ENCODE results near the gene LCA5L. TPM values are rescaled to one million over a fixed set of nuclear protein-coding genes. Genes with fewer than 3 reads are reported as not detected.

Gene LCA5L
- total and polyA plus RNA-seq, 2 of the 13 experiments (the other 11 are each of a cell fraction or from before 2014, with no cell fraction given), result 0.13 to 0.55 TPM

- TF ChIP-seq CTCF (CRISPR knock-in tag; IDR thresholded peaks at IDR 0.05), result no peak
- no peak for TF ChIP-seq ZNF180 (CRISPR knock-in tag; IDR thresholded peaks at IDR 0.05; ENCODE audit: borderline replicate concordance, low read depth)
- no peak for TF ChIP-seq SNAPC2 (CRISPR knock-in tag; IDR thresholded peaks at IDR 0.05)
- peak; percentile 84 for TF ChIP-seq ZBTB25 (CRISPR knock-in tag; IDR thresholded peaks at IDR 0.05)
- no peak for TF ChIP-seq KLF13 (CRISPR knock-in tag; IDR thresholded peaks at IDR 0.05)
- TF ChIP-seq ZNF205 (CRISPR knock-in tag; IDR thresholded peaks at IDR 0.05), result peak; percentile 74
- TF ChIP-seq ZZZ3 (CRISPR knock-in tag; IDR thresholded peaks at IDR 0.05; ENCODE audit: borderline replicate concordance), result peak; percentile 79; the same call in 1 of the 2 replicates
- peak; percentile 68; the same call in 1 of the 2 replicates for TF ChIP-seq ZBTB20 (CRISPR knock-in tag; IDR thresholded peaks at IDR 0.05; ENCODE audit: borderline replicate concordance, low read depth)
- TF ChIP-seq HNF4G (IDR thresholded peaks at IDR 0.05; ENCODE audit: borderline replicate concordance, low read depth, low read length), result peak; percentile 99
- peak; percentile 100 for TF ChIP-seq HNF4G (CRISPR knock-in tag; IDR thresholded peaks at IDR 0.05; ENCODE audit: borderline replicate concordance, low read depth)
- TF ChIP-seq ZNF746 (CRISPR knock-in tag; IDR thresholded peaks at IDR 0.05), result no peak
- 0 out of 2 replicates have a peak, but pooled peaks have one; percentile 49 for TF ChIP-seq ZNF543 (CRISPR knock-in tag; IDR thresholded peaks at IDR 0.05)
- TF ChIP-seq TEAD3 (CRISPR knock-in tag; optimal IDR thresholded peaks at IDR 0.05; ENCODE audit: borderline replicate concordance), result peak; percentile 97
- no peak for TF ChIP-seq RORA (CRISPR knock-in tag; IDR thresholded peaks at IDR 0.05)
- TF ChIP-seq MED8 (CRISPR knock-in tag; IDR thresholded peaks at IDR 0.05; ENCODE audit: insufficient replicate concordance), result peak; percentile 79
- TF ChIP-seq MLLT10 (CRISPR knock-in tag; IDR thresholded peaks at IDR 0.05), result no peak
- peak; percentile 94 for TF ChIP-seq CCDC6 (CRISPR knock-in tag; IDR thresholded peaks at IDR 0.05)
- TF ChIP-seq GRHL1 (CRISPR knock-in tag; conservative IDR thresholded peaks at IDR 0.05), result no peak
- no peak for TF ChIP-seq ATAD3A (CRISPR knock-in tag; IDR thresholded peaks at IDR 0.05)
- TF ChIP-seq ZNF367 (CRISPR knock-in tag; IDR thresholded peaks at IDR 0.05; ENCODE audit: borderline replicate concordance), result no peak
- peak; percentile 61 for TF ChIP-seq AGO2 (optimal IDR thresholded peaks at IDR 0.05; ENCODE audit: low read depth, low read length)
- TF ChIP-seq ZNF558 (CRISPR knock-in tag; IDR thresholded peaks at IDR 0.05; ENCODE audit: borderline replicate concordance), result no peak
- no peak for TF ChIP-seq DZIP1 (CRISPR knock-in tag; IDR thresholded peaks at IDR 0.05)
These were observed 60.1 kb downstream of the LCA5L start (continued) for GRCh38 chr21:39385299-39386145.
